GM21723 (cell line): ENCODE measurements around the gene ROS1.
A peak's percentile ranks its signal among the peaks of the same experiment; 100 is the strongest.

ENCODE experiments used
- ATAC-seq: cut with Tn5 transposase; IDR thresholded peaks from one replicate; pipeline ENCODE4 v1.9.1; 2021; ENCODE audit warnings: mild to moderate bottlenecking, moderate library complexity; ENCODE audit not compliant: unreplicated experiment

Gene ROS1

DNA sequence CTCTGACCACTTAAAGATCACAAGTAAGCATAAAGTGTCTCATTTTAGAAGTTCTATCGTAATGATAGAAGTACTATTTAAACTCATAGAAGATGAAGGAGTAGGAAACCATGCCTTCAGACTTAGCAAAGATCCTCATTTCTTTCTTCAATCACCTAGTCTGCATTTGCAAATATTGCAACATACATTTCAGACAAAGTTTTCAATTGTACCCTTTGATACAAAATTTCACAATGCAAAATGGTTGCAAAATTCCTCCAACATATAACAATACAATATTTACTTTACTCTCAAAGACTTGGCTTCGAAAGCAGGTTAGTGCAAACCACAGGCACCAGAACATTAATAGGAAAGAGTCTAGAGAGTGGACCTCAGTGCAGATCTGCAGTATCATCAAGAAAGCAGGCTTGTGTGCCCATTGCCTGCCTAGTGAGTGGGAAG, 16.1 kb upstream of the ROS1 start:
- ATAC-seq: no peak

- no peak for ATAC-seq
Observed at GRCh38 chr6:117440706-117441525, 15.2 kb upstream of the ROS1 start.

DNA sequence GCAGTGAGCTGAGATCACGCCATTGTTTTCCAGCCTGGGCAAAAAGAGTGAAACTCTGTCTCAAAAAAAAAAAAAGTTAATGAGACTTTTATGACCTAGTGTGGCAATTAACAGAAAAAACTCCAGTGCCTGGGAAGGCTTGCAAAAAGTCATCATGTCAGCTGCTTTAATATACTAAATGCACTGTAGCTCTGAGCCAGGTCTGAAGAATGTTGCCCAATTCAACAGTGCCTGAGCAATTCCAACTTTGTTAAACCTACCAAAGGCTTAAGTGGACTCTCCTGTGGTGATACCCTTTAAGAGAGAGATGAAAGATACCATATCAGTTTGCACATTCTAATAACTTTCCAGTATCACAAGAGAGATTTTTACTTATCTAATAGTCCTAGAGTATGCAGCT, 6.5 kb upstream of the ROS1 start:
- no peak for ATAC-seq

DNA sequence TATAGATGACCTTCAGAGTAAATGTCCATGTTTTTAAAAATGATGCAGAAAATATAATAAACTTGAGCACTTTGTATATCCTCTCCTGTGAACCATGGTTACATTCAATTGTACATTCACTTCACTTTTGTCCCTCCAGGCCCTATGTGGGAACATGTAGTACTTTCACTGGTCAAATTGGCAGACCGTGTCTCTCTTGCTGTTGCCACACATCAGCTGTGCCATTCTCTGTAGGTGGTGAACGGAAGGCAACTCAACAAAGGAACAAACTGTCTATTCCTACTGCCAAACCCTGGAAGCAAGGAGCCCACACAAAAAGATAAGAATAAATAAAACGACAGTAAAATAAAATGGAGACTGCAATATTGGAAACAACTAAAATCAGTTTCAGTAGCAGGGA, 2.0 kb downstream of the ROS1 start:
- no peak for ATAC-seq

DNA sequence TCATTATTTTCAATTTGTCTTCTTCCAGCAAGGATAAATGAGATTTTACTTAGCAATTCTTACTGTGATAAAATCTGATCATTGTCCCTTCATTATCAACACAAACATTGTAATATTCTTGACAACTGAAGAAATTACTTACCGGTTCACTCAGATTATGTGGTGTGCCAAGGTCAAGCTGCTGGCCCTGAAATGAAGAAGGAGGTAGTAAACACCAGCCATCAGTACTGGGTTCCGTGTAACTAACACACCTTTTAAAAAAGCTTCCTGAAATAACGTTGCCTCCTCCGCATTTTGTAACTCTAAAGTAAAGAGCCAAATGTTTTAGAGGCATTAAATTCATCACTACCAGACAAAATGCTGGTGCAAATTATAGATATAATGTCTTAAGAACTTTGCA, 7.4 kb downstream of the ROS1 start:
- ATAC-seq: no peak

DNA sequence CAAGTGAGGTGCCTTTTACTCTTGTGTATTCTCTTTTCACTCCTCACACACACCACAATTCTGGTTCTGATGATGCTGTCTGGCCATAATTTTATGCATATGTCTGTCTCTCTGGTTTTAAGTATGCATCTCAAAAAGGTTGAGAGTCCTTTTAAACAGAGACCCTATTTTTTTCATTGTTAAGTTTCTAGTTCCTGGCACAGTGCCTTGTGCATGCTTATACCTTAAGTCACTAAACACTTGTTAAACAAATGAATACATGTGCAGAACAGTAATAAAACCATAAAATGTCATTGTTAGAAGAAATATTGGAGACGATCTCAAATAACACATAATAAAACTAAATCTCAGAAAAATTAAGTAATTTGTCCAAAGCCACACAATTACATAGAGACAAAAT, 7.9 kb downstream of the ROS1 start:
- no peak for ATAC-seq

DNA sequence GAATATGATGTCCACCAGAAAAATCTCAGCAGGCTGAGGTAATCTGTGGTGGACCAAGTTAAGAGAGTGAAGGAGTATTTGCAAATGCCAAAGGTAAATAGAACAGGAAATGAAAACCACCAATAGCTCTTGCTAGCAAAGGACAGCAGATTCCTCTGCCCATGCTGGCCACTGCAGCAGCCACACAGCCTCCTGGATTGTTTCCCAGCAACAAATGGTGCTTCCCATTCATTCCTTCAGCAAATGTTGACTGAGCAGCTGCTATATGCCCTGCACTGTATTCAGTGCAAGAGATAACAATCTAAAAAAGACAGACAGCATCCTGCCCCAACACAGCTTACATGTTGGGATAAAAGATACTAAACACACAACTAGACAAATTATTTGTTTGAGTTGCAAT, 11.0 kb downstream of the ROS1 start:
- no peak for ATAC-seq

DNA sequence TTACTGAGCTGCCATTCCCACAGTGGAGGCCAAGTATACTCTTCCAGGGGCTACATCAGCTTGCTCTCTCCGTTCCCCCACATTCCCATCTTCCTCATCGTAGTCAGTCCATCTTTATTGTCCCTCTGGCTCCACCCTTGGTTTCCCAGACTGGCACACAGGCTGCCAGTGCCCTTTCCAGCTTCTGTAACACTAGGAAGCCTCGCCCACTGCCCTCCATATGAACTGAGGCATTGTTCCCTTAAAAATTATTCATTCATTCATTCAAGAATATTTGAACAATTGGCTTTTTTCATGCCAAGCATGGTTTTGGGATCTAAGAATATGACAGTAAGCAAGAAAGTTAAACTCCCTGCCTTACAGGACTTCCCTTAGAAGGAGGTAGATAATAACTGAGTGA, 14.3 kb downstream of the ROS1 start:
- ATAC-seq: no peak

- ATAC-seq: no peak
Observed at GRCh38 chr6:117409863-117410262, 15.9 kb downstream of the ROS1 start.

- ATAC-seq: no peak
Observed at GRCh38 chr6:117409420-117409819, 16.3 kb downstream of the ROS1 start.

DNA sequence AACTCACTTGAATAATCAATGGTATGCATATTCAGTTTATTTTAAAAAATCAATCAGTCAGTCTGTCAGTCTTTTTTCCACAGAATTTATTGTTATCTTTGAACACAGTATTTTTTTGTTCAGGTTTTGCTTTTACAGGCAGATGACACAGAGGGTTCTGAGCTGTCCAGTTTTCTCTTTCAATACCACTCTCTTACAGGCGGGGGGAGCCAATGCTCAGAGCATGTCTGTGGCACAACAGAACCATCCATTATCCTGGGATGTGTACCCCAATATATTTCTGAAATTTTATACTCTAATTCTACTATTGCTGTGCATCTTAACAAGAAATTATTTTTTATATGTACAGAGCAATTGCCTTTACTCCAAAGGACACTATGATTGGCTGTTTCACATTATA, 21.2 kb downstream of the ROS1 start:
- peak; percentile 56 for ATAC-seq

DNA sequence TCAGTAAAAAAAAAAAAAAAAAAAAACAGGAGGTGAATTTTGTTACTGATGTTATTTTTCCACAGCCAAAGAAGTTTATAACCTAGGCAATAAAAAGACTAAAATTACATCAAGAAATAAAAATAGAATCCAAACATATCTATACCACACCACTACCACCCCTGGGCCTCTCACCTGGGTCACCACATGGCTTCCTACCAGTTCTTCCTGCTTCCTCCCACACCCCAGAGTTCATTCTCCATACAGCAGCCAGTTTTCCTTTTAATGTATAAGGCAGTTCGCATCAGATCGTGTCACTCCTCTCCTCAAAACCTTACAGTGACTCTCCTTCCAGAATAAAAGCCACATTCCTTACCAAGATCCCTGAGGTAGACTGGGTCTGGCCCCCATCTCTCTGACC, 23.9 kb downstream of the ROS1 start:
- no peak for ATAC-seq

GRCh38 chr6:117399924-117400323, 25.8 kb downstream of the ROS1 start:
- no peak for ATAC-seq

DNA sequence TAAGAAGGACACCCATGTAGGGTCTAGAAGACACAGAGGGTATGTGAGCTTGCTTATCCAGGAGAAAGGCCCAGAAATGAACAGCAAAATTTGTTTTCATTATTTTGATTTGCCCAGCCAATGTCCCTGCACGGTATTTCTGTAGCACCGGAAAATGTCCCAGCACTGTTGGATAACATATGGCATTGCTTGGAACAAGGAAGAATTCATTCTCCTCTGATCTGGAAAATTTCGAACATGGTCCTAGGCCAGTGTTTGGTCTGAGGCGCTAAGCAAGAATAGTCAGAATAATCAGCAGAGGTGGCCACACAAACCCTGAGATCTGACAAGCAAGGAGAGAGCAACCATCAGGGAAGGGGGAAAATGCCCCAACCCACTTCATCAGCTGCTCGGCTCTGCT, 26.6 kb downstream of the ROS1 start:
- no peak for ATAC-seq

DNA sequence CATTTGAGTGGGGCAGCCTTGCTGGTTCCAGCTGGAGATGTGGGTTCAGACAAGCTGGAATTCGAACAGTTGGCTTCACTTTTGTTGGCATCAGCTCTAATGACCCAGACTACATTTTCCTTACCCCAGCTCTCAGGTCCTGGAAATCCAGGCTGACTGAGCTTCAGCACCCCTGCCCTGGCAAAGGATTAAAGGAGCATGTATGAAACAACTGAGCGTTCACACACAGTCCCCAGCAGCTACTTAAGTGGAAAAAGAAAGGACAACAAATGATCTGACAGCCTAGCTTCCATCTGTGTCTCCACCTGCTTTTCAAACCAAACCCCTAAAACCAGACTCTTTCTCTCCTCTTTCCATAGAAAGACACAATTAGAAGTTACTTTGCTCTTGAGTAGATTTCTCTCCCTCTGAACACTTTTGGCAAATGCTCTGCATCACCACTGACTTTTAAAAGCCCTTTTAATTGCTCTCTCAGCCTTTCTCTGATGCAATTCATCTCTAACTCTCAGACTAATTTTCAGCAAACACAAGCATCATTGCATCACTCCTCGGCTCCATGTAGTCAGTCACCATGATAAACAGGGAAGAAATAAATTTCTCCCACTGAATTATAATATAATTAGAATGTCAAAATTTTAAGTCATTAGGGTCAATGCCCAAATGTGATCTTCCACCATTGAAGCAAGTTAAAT, 28.1 kb downstream of the ROS1 start:
- ATAC-seq: no peak

- ATAC-seq: no peak
Observed at GRCh38 chr6:117396228-117396627, 29.5 kb downstream of the ROS1 start.

GRCh38 chr6:117395164-117395563, 30.6 kb downstream of the ROS1 start:
- ATAC-seq: no peak

DNA sequence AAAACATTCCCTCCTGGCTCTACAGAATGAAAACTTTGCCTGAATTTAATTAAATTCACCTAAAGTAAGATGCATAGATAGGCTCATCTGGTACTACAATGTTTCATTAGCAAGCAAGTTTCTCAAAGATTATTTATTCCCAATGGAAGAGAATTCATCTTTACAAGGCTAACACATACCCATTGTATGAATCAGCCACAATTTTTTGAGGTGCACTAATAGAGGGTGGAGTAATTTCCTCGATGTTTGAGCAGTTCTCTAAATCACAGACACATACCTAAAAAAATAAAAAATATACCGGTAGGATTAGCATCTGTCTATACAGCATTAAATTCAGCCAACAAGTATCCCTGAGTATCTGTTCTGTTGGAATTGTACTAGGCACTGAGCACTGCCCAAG, 32.7 kb downstream of the ROS1 start:
- no peak for ATAC-seq

GRCh38 chr6:117391874-117392583, 33.7 kb downstream of the ROS1 start:
- no peak for ATAC-seq

GRCh38 chr6:117389227-117390057, 36.3 kb downstream of the ROS1 start:
- ATAC-seq: no peak

DNA sequence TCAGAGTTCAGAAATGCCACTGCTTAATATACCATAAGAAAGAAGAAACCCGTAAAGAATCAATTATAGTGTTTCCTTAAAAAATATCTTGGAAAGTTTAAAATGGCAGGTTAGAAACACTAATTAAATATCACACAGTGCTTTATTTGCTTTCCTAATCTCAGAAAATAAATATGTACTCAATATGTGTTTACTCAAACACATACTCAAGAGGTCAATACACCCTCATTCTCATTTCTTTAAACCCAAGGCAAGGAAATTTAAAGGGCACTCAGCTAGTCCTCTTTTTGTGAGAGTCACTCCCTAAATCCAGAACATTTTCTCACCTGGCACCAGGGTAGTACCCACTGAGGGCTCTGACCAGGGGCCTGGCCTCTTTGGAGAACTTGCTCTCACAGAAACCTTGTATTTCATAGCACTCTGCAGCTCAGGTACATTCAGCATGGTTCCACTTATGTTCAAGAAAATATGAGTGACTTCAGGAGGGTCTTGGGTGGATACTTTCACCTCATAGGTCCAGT, 38.2 kb downstream of the ROS1 start:
- no peak for ATAC-seq
